ENCODE measurements around the gene NTRK1. TPM values are rescaled to one million over a fixed set of nuclear protein-coding genes. Genes with fewer than 3 reads are reported as not detected.

NTRK1 gene
- total RNA-seq, 1 experiment from 2014 or later = 0.89 TPM

DNA sequence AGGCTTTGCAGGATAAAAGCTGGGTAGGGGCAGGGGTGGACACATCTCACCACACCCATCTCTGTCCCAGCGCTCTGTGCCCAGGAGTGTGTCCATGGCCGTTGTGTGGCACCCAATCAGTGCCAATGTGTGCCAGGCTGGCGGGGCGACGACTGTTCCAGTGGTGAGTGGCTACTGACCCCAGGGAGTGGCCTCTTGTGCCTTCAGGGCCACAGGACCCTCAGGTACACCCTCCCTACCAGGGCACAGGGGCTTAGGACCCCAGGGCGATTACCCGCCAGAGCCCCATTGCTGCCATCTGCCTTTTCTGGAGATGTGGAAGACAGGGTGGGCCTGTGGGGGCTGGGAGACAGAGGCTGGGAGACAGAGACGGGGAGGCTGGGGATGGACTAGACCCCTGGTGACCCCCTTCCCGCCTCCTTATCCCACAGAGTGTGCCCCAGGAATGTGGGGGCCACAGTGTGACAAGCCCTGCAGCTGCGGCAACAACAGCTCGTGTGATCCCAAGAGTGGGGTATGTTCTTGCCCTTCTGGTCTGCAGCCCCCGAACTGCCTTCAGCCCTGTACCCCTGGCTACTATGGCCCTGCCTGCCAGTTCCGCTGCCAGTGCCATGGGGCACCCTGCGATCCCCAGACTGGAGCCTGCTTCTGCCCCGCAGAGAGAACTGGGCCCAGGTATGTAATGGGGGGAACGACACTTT, 45.7 kb downstream of the NTRK1 start:
- no peaks in the 10 kb centered on the region for H3K36me3 ChIP-seq (ENCODE audit: control insufficient read depth in 1 of 2, insufficient read depth in 2 of 2, low read length in 2 of 2)
- ChIA-PET POLR2A (no interaction called here), CTCF (no interaction called here), RAD21 (ENCODE audit: low non-redundant PET in 1 of 2, low total read pairs in 2 of 2, uncharacterized antibody in 2 of 2, unreplicated experiment in 2 of 2) (no interaction called here)
- H3K9ac ChIP-seq (ENCODE audit: low read length) = peak overlapping the region; percentile 80
- no peaks in the 10 kb centered on the region; a peak in 1 of 4 replicates for H3K9me3 ChIP-seq (ENCODE audit: control insufficient read depth in 1 of 2, insufficient read depth in 1 of 2, low read depth in 1 of 2, low read length in 2 of 2)
- no peaks in the 10 kb centered on the region for H3K79me2 ChIP-seq (ENCODE audit: insufficient read depth, low read length)
- H3K4me1 ChIP-seq (ENCODE audit: control insufficient read depth in 1 of 2, insufficient read depth in 2 of 2, low read length in 2 of 2) = peaks cover 6 to 27% of the 10 kb centered on the region in 2 experiments; a peak in 3 of 4 replicates
- no peak overlapping the region for H3K4me3 ChIP-seq (replicated peaks in 1 of 2; ENCODE audit: low read depth in 1 of 2, low read length in 2 of 2)
- H4K20me1 ChIP-seq (ENCODE audit: insufficient read depth) = no peaks in the 10 kb centered on the region
- no peak overlapping the region for H2AFZ ChIP-seq (ENCODE audit: low read depth, low read length, poor library complexity, severe bottlenecking)
- no peak for TF ChIP-seq JUND (IDR thresholded peaks at IDR 0.05)
- no peak for TF ChIP-seq ZNF274 (IDR thresholded peaks at IDR 0.05; ENCODE audit: low read depth, low read length)
- no peak for TF ChIP-seq ELF1 (IDR thresholded peaks at IDR 0.05; ENCODE audit: borderline replicate concordance, low read depth)
- no peak for TF ChIP-seq POLR2A (IDR thresholded peaks at IDR 0.05; ENCODE audit: borderline replicate concordance, extremely low read depth, insufficient read depth, insufficient read length)
- no peak for TF ChIP-seq EZH2phosphoT487 (IDR thresholded peaks at IDR 0.05; ENCODE audit: borderline replicate concordance)
- TF ChIP-seq RAD21 (IDR thresholded peaks at IDR 0.05; ENCODE audit: low read depth) = no peak
- no peak for TF ChIP-seq CBX3 (IDR thresholded peaks at IDR 0.05; ENCODE audit: low read depth)
- TF ChIP-seq, protein P1, sequence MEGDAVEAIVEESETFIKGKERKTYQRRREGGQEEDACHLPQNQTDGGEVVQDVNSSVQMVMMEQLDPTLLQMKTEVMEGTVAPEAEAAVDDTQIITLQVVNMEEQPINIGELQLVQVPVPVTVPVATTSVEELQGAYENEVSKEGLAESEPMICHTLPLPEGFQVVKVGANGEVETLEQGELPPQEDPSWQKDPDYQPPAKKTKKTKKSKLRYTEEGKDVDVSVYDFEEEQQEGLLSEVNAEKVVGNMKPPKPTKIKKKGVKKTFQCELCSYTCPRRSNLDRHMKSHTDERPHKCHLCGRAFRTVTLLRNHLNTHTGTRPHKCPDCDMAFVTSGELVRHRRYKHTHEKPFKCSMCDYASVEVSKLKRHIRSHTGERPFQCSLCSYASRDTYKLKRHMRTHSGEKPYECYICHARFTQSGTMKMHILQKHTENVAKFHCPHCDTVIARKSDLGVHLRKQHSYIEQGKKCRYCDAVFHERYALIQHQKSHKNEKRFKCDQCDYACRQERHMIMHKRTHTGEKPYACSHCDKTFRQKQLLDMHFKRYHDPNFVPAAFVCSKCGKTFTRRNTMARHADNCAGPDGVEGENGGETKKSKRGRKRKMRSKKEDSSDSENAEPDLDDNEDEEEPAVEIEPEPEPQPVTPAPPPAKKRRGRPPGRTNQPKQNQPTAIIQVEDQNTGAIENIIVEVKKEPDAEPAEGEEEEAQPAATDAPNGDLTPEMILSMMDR (IDR thresholded peaks at IDR 0.05 in 2 of 3, conservative IDR thresholded peaks at IDR 0.05 in 1 of 3; ENCODE audit: borderline replicate concordance in 1 of 3, insufficient read depth in 1 of 3, low read depth in 2 of 3, low read length in 2 of 3) = no peak
- TF ChIP-seq, protein P2, sequence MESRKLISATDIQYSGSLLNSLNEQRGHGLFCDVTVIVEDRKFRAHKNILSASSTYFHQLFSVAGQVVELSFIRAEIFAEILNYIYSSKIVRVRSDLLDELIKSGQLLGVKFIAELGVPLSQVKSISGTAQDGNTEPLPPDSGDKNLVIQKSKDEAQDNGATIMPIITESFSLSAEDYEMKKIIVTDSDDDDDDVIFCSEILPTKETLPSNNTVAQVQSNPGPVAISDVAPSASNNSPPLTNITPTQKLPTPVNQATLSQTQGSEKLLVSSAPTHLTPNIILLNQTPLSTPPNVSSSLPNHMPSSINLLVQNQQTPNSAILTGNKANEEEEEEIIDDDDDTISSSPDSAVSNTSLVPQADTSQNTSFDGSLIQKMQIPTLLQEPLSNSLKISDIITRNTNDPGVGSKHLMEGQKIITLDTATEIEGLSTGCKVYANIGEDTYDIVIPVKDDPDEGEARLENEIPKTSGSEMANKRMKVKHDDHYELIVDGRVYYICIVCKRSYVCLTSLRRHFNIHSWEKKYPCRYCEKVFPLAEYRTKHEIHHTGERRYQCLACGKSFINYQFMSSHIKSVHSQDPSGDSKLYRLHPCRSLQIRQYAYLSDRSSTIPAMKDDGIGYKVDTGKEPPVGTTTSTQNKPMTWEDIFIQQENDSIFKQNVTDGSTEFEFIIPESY (IDR thresholded peaks at IDR 0.05; ENCODE audit: extremely low read depth, insufficient replicate concordance, low read length) = no peak
- TF ChIP-seq, protein P3, sequence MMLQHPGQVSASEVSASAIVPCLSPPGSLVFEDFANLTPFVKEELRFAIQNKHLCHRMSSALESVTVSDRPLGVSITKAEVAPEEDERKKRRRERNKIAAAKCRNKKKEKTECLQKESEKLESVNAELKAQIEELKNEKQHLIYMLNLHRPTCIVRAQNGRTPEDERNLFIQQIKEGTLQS (IDR thresholded peaks at IDR 0.05) = no peak
- no peak for TF ChIP-seq EZH2 (IDR thresholded peaks at IDR 0.05)
- no peak for TF ChIP-seq SP1 (IDR thresholded peaks at IDR 0.05; ENCODE audit: low read depth)
- no peak for TF ChIP-seq EGR1 (IDR thresholded peaks at IDR 0.05; ENCODE audit: low read depth)
- H3K4me2 ChIP-seq (ENCODE audit: low read length) = peak overlapping the region; percentile 85
- no peak for ATAC-seq
- BruUV-seq (replicated peaks) = no TSS peak
- H3K27me3 ChIP-seq (ENCODE audit: insufficient read depth, low read length) = no peaks in the 10 kb centered on the region
- H3K27ac ChIP-seq (ENCODE audit: low read depth, low read length) = peak overlapping the region; percentile 61
- DNase-seq (ENCODE audit: low read depth, low spot score) = no peak
- no peaks in the 10 kb centered on the region for H3K9me2 ChIP-seq (ENCODE audit: insufficient read depth)
- intact Hi-C loops (cut with micrococcal nuclease) = no loop called here

Data from HCT116 (cell line).